IPS-NIHi11 (cell line): ENCODE results near the gene ANKRD49.
"Not testable (repeated sequence)": the region's sequence is repeated elsewhere in the genome, so short reads cannot be mapped to it uniquely, and the experiment has no call there.

Experiments
- DNase-seq: peaks from one replicate; pipeline ENCODE4 v3.0.0; 2012; ENCODE audit warnings: mixed read lengths, low spot score

The ANKRD49 gene, protein sequence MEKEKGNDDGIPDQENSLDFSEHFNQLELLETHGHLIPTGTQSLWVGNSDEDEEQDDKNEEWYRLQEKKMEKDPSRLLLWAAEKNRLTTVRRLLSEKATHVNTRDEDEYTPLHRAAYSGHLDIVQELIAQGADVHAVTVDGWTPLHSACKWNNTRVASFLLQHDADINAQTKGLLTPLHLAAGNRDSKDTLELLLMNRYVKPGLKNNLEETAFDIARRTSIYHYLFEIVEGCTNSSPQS

GRCh38 chr11:94493281-94494125 is at the start of gene ANKRD49, which contains the start of gene MRE11:
TSS of gene ANKRD49 (plus strand) at chr11:94493984. CDS start at chr11:94496694, 2,710 bp downstream.
TSS of gene MRE11 (minus strand) at chr11:94493844. CDS start at chr11:94492801, 1,043 bp downstream.
- peak; percentile 90 for DNase-seq

DNA sequence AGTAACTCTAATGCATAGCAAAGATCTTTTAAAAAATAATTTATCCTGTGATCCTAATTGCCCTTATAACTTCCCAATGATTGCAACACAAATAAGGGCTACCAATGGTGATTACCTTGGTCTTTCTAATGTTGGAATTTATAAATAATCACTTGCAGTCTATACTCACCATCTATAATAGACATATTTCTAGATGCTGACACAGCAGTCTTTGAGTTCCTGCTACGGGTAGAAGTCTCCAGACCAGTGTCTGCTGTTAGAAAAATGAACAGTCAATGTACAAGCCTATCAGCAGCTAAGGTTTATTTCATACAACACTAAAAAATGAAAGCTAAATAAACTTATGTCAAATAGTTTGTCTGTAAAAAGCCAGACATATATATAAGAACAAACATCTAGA is 48.1 kb upstream of the ANKRD49 start:
- no peak for DNase-seq

GRCh38 chr11:94447149-94447548 is 46.6 kb upstream of the ANKRD49 start:
- no peak for DNase-seq

DNA sequence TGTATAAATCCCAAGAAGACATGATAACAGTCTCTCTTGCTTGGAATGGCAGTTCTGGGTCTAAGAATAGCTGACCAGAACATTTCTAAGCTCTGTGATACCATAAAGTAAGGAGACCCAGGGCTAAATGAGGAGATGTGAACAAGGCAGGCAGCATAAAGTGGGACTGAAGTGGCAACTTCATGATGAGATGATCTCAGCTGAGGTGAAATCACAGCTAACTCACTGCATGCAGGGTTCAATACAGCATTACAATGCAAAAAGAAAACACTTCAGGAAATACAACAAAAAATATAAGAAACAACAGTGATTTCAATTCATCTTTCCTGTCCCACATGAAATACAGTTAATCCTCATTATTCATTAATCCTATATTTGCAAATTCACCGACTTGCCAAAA is 44.8 kb upstream of the ANKRD49 start:
- DNase-seq: no peak

DNA sequence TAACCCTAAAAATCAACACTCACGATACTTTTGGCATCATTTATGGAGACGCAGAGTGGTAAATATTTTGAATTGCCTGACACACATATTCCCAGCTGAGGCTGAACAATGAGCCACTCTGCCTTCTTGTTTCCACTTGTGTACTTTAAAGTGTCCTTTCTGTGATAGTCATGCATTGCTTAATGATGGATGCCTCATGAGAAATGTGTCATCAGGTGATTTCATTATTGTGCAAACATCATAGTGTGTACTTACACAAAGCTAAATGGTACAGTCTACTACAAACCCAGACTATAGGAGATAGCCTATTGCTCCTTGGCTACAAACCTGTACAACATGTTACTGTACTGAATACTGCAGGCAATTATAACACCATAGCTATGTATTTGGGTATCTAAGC is 44.3 kb upstream of the ANKRD49 start:
- no peak for DNase-seq

DNA sequence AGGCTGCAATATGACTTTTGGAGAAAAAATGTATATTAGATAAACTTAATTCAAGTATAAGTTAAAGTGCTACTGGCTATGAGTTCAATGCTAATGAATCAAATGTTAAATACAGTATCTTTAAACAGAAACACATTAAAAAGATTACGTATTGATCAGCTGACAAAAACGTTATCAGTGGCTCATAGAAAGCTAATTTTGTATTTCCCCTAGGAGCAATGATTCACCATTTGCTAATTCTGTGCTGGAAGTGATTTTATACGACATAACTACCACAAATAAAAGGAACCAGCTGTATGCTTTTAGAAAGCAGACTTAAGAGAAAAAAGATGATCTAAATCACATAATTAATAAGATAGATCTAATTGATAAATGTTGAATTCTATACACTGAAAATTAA is 43.7 kb upstream of the ANKRD49 start:
- no peak for DNase-seq

DNA sequence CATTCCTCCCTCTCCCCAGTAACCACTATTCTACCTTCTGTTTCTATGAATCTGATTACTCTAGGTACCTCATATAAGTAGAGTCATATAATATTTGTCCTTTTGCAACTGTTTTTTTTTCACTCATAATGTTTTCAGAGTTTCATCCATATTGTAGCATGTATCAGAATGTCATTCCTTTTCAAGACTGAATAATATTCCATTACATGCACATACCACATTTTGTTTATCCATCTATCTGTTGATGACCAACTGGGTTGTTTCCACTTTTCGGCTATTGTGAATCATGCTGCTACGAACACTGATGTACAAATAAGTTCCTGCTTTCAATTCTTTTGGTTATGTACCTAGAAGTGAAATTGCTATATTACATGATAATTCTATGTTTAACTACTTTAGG is 40.8 kb upstream of the ANKRD49 start:
- DNase-seq: no peak

GRCh38 chr11:94454301-94454700 is 39.5 kb upstream of the ANKRD49 start:
- no peak for DNase-seq

DNA sequence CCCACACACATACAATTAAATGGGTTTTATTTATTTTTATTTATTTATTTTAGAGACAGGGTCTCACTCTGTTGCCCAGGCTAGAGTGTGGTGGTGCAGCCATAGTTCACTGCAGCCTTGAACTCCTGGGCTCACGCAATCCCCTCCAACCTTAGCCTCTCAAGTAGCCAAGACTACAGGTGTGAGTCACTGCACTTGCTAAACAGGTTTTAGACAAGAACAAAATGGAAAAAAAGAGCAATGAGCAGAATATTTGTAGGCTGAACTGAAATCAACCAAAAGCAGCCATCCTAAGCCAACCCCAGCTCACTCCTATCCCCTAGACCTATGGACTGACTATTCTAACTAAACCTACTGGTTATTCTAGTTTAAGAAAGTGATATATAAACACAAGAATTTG is 37.9 kb upstream of the ANKRD49 start:
- peak; percentile 12 for DNase-seq

DNA sequence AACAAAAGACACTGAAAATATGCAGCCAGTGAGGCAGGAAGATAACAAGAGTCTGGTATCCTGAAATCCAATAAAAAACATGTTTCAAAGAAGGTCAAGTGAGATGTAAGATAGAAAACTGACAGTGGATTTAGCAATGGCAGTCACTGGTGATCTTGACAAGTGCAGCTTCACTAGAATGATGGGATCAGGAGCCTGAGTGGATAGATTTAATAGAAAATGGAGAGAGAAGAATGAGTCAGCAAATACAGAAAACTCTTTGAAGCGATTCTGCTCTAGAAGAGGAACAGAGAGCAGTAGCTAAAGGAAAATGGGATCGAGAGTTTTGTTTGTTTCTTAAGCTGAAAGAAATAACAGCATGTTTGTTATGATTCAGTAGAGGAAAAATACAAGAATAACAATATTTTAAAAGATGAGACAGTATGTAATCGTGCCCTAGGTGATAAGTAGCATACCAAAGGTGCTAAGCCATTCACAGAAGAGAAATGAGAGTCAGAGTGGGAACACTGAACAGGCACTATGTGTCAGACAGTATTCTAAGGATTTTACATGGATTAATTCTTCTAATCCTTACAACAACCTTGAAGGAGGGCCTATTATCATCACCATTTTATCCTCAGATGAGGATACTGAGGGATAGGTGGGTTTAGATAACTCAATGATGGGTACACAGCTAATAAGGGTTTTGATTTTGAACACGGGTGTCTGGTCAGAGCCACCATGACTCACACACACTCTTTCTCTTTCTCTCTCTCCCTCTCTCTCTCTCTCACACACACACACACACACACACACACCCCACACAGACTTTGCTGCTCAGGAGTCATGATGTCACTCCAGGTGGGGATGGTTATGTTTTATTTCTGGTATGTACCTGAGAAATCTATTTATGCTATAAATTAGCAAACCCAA is 36.4 kb upstream of the ANKRD49 start:
- no peak for DNase-seq

DNA sequence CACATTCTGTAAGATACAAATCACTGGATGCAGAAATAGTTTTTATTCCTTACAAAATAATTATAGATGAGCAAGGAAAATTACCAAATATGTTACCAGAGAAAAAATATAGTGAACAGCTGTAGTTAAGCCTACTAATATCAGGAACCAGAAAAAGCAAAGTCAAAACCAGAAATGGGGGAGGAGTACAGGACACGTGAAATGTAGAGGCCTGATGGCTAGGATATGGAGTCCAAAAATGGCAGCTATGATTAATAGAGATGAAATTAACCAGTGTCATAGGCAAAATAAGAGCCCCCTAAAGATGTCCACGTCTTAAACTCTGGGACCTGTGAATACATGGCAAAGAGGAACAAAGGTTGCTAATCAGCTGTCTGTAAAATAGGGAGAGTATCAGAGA is 34.2 kb upstream of the ANKRD49 start:
- no peak for DNase-seq

GRCh38 chr11:94469416-94469815 is 24.4 kb upstream of the ANKRD49 start:
- no peak for DNase-seq

GRCh38 chr11:94472916-94473799 is 20.6 kb upstream of the ANKRD49 start:
- no peak for DNase-seq

GRCh38 chr11:94477624-94478023 is 16.2 kb upstream of the ANKRD49 start:
- DNase-seq: no peak

GRCh38 chr11:94481342-94481741 is 12.4 kb upstream of the ANKRD49 start:
- no peak for DNase-seq

DNA sequence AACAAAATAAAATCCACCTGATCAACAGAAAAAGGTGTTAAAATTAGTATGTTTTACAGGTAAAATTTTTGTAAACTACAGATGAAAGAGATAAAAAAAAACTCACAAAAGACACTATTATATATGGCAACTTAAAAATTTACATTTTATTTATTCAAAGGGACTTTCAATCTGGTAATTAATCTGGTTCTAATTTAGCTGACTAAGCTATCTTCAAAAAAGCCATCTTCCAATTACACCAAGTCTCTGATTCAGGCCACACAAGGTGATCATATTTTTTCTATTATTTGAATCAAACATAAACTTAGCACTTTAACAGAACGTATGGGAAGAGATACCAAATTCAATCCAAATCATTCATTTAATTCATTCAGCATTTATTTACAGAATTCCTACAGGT is 7.7 kb upstream of the ANKRD49 start:
- DNase-seq: no peak

GRCh38 chr11:94494126-94494680 is 419 bp downstream of the ANKRD49 start:
- peak; percentile 54 for DNase-seq

- DNase-seq: no peak
These were observed 6.4 kb downstream of the ANKRD49 start for GRCh38 chr11:94500181-94500580.

DNA sequence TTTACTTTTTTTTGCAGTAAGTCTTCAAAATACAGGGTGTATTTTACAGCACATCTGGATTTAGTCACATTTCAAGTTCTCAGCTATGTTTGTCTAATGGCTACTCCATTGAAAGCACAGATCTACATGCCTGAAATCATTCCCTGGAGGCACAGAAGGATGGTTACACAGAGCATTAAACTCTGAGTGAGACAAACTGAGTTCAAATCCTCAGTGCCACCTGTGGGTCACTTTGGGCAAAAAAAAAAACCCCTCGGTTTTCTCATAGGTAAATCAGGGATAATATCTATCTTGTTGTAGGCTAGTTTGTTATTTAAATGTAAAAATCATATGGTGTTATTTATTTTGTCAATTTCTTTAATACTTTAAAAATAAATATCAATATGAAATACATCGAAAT is 7.7 kb downstream of the ANKRD49 start:
- no peak for DNase-seq

DNA sequence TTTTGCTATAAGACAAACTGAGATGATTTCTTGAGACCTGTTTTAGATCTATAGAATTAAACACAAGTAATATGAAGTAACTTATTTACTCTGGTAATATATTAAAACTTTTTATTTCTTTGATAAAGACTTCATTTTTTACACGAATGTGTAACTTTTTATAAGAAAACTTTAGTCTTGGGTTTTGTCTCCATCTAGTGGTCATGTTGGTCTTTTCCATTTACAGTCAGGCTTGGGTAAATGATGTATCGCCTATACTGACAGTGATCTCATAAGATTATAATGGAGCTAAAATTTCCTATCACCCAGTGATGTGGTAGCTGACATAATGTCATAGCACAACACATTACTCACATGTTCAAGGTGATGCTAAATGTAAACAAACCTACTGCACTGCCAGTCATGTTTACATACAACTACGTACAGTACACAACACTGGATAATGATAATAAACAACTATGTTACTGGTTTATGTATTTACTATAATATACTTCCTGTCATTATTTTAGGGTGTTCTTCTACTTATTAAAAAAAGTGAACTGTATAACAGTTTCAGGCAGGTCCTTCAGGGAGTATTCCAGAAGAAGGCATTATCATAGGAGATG is 11.0 kb downstream of the ANKRD49 start:
- DNase-seq: peak; percentile 34

DNA sequence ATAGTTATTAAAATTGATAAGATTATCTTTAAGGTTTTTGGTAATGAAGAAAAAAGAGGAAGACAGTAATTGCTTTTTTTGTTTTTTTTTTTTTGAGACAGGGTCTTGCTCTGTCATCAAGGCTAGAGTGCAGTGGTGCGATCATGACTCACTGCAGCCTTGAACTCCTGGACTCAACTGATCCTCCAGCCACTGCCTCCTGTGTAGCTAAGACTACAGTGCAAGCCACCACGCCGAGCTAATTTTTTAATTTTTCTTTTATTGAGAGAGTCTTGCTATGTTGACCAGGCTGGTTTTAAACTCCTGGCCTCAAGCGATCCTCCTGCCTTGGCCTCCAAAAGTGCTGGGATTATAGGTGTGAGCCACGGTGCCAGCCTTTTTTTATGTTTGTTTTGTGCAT is 12.7 kb downstream of the ANKRD49 start:
- not testable (repeated sequence) for DNase-seq
